ENCODE data around the gene CUL2. TPM values are rescaled to one million over a fixed set of nuclear protein-coding genes. Genes with fewer than 3 reads are reported as not detected.

The CUL2 gene
- total and polyA plus RNA-seq, 9 donors = 10.5 to 33.0 (median 23.6) TPM

GRCh38 chr10:35079763-35080162 lies 10.4 kb downstream of the CUL2 start:
- DNase-seq = no peak
- WGBS, 3 donors = 77 to 88% (median 81%) methylated on average over 3 of the region's 3 CpGs
- no peaks in the 10 kb centered on the region for H3K9me3 ChIP-seq
- intact Hi-C loops (cut with DNase I) = no loop called here
- no peaks in the 10 kb centered on the region for H3K27me3 ChIP-seq
- H3K27ac ChIP-seq = no peak overlapping the region
- no peaks in the 10 kb centered on the region for H3K4me1 ChIP-seq (ENCODE audit: insufficient read depth)
- H3K4me3 ChIP-seq = no peak overlapping the region
- TF ChIP-seq EP300 (IDR thresholded peaks at IDR 0.05) (no peak), POLR2A (IDR thresholded peaks at IDR 0.05) (no peak), CTCF (IDR thresholded peaks at IDR 0.05) (no peak)
- H3K36me3 ChIP-seq = no peaks in the 10 kb centered on the region

- 92 to 96% (median 95%) methylated on average over 4 of the region's 4 CpGs for WGBS, 3 donors
- Histone ChIP-seq H3K27me3 (no peaks in the 10 kb centered on the region), H3K27ac (no peak overlapping the region), H3K36me3 (no peaks in the 10 kb centered on the region), H3K4me1 (ENCODE audit: insufficient read depth) (no peaks in the 10 kb centered on the region), H3K4me3 (no peak overlapping the region), H3K9me3 (no peaks in the 10 kb centered on the region)
- intact Hi-C loops (cut with DNase I) = no loop called here
- DNase-seq = no peak
- TF ChIP-seq CTCF (IDR thresholded peaks at IDR 0.05) = no peak
- TF ChIP-seq POLR2A (IDR thresholded peaks at IDR 0.05) = no peak
- TF ChIP-seq EP300 (IDR thresholded peaks at IDR 0.05) = no peak
Measured at GRCh38 chr10:35079265-35079664, 10.9 kb downstream of the CUL2 start.

- Histone ChIP-seq H3K4me1 (ENCODE audit: insufficient read depth) (no peaks in the 10 kb centered on the region), H3K27me3 (no peaks in the 10 kb centered on the region), H3K4me3 (no peak overlapping the region), H3K36me3 (no peaks in the 10 kb centered on the region), H3K27ac (no peak overlapping the region), H3K9me3 (no peaks in the 10 kb centered on the region)
- DNase-seq = no peak
- WGBS, 3 donors = 88 to 93% (median 88%) methylated on average over 3 of the region's 3 CpGs
- intact Hi-C loops (cut with DNase I) = no loop called here
- no peak for TF ChIP-seq POLR2A (IDR thresholded peaks at IDR 0.05)
- TF ChIP-seq EP300 (IDR thresholded peaks at IDR 0.05) = no peak
- no peak for TF ChIP-seq CTCF (IDR thresholded peaks at IDR 0.05)
Measured at GRCh38 chr10:35075228-35075627, 14.9 kb downstream of the CUL2 start.

DNA sequence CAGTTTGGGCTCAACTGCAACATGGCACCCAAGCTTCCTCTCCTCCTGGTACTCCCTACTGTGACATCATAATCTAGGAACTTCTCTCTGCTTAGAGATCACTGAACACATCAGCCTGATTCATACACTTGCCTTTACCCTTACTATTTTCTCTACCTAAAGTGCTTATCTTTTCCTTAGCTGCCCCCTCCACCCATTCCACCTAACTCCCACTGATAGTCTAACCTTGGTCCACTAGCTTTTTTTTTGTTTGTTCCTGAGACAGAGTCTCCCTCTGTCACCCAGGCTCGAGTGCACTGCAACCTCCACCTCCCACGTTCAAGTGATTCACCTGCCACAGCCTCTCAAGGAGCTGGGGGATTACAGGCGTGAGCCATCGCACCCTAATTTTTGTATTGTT lies 15.9 kb downstream of the CUL2 start:
- H3K36me3 ChIP-seq = no peaks in the 10 kb centered on the region
- no peak overlapping the region for H3K4me3 ChIP-seq
- H3K9me3 ChIP-seq = no peaks in the 10 kb centered on the region
- no peak for DNase-seq
- WGBS, 3 donors = 89 to 90% (median 89%) methylated on average over 4 of the region's 4 CpGs
- H3K27ac ChIP-seq = no peak overlapping the region
- no peaks in the 10 kb centered on the region for H3K27me3 ChIP-seq
- no peak for TF ChIP-seq EP300 (IDR thresholded peaks at IDR 0.05)
- no peak for TF ChIP-seq CTCF (IDR thresholded peaks at IDR 0.05)
- TF ChIP-seq POLR2A (IDR thresholded peaks at IDR 0.05) = no peak
- H3K4me1 ChIP-seq (ENCODE audit: insufficient read depth) = no peaks in the 10 kb centered on the region
- intact Hi-C loops (cut with DNase I) = no loop called here

- no peaks in the 10 kb centered on the region for H3K4me1 ChIP-seq (ENCODE audit: insufficient read depth)
- DNase-seq = no peak
- H3K4me3 ChIP-seq = no peak overlapping the region
- H3K27me3 ChIP-seq = no peaks in the 10 kb centered on the region
- no peak overlapping the region for H3K27ac ChIP-seq
- H3K36me3 ChIP-seq = no peaks in the 10 kb centered on the region
- 88 to 91% (median 91%) methylated on average over 3 of the region's 3 CpGs for WGBS, 3 donors
- intact Hi-C loops (cut with DNase I) = no loop called here
- no peaks in the 10 kb centered on the region for H3K9me3 ChIP-seq
- TF ChIP-seq POLR2A (IDR thresholded peaks at IDR 0.05) = no peak
- TF ChIP-seq CTCF (IDR thresholded peaks at IDR 0.05) = no peak
- TF ChIP-seq EP300 (IDR thresholded peaks at IDR 0.05) = no peak
Measured at GRCh38 chr10:35070521-35070920, 19.6 kb downstream of the CUL2 start.
